Right lobe of liver (tissue), 6 donors: ENCODE results near the gene ZNF467. TPM values are rescaled to one million over a fixed set of nuclear protein-coding genes. Genes with fewer than 3 reads are reported as not detected.

Source experiments
- ATAC-seq, 4 donors: fragments of 200-7000 bp; cut with Tn5 transposase; one replicate each; pipeline ENCODE4 v1.9.1; 2020; ENCODE audit warnings: mild to moderate bottlenecking in 4 of 4, moderate library complexity in 4 of 4
- DNase-seq, 3 donors: peaks; one replicate each; pipeline ENCODE4 v3.0.0-alpha.2; 2020
- H3K27ac ChIP-seq, 3 donors: fragments of 200-600 bp; one replicate each; pipeline ENCODE4 v1.8.0; 2022
- H3K27me3 ChIP-seq, 2 donors: fragments of 200-600 bp; one replicate each; pipeline ENCODE4 v1.8.0; 2022
- H3K36me3 ChIP-seq, 4 donors: fragments of 200-600 bp; sonication (generic) in 1 of 4; one replicate each; pipeline versions ENCODE4 v1.5.1 to v1.8.0; 2017 to 2022; ENCODE audit warnings: control low read depth in 1 of 4
- H3K4me1 ChIP-seq, 4 donors: fragments of 200-600 bp; sonication (generic) in 1 of 4; one replicate each; pipeline versions ENCODE4 v1.5.1 to v1.8.0; 2017 to 2022; ENCODE audit warnings: control low read depth in 1 of 4
- H3K4me3 ChIP-seq, 3 donors: fragments of 200-600 bp; one replicate each; pipeline ENCODE4 v1.8.0; 2022
- H3K9me3 ChIP-seq, 4 donors: fragments of 200-600 bp; sonication (generic) in 1 of 4; one replicate each; pipeline versions ENCODE4 v1.5.1 to v1.8.0; 2017 to 2022; ENCODE audit warnings: control low read depth in 1 of 4
- POLR2A ChIP-seq: fragments of 450-650 bp; IDR thresholded peaks from one replicate; pipeline ENCODE4 v1.6.1; 2017; ENCODE audit warnings: antibody characterized with exemption, mild to moderate bottlenecking
- WGBS: methylation state at CpG from one replicate; pipeline ENCODE4 v1.1.6; 2018; ENCODE audit warnings: low coverage, low lambda C conversion rate; ENCODE audit not compliant: insufficient coverage; ENCODE audit errors: missing lambda C conversion rate; 5-methylcytosine and 5-hydroxymethylcytosine counted together
- intact Hi-C, 2 donors: fragments of 100-400 bp; cut with DNase I; formaldehyde crosslinking; loops; one replicate each; pipeline versions ENCODE4 v1.11.2 to v1.14.1; 2022
- total RNA-seq, 6 experiments: library from RNA; depleted of rRNA in 2 of 6; stranded (reverse); fragments of >200 nt in 2 of 6; fragmentation: NEBNext Ultra II Directional in 3 of 6; extraction: Animal tissue kit (Norgen Biotek cat#: 25700) in 3 of 6; gene quantifications; one replicate each; pipeline versions ENCODE4 v1.1.0 to v1.2.4, GENCODE V29; 2016 to 2023
- TF ChIP-seq, protein P1 (sequence below), 4 donors: fragments of 200-600 bp in 3 of 4; fragments of 450-650 bp in 1 of 4; IDR thresholded peaks; one replicate each; pipeline versions ENCODE4 v1.5.1 to v1.8.0; 2016 to 2022; ENCODE audit warnings: antibody characterized with exemption in 4 of 4, mild to moderate bottlenecking in 2 of 4
- donor health status: DM: no; HTN: yes; CAD: no.
- donor health status: DM: no; HTN: no; CAD: no.
- donor health status: DM: no; HTN: no; CAD: no.
- donor health status: DM: no; HTN: yes; CAD: no.
- donor health status: DM: no; HTN: yes; CAD: no.

ZNF467 gene
- total RNA-seq, 6 experiments from 2014 or later = 3.6 to 14.6 (median 5.8) TPM

GRCh38 chr7:149734791-149735075 is 38.7 kb downstream of the ZNF467 start:
- no peaks in the 10 kb centered on the region for H3K27me3 ChIP-seq
- TF ChIP-seq, protein P1, sequence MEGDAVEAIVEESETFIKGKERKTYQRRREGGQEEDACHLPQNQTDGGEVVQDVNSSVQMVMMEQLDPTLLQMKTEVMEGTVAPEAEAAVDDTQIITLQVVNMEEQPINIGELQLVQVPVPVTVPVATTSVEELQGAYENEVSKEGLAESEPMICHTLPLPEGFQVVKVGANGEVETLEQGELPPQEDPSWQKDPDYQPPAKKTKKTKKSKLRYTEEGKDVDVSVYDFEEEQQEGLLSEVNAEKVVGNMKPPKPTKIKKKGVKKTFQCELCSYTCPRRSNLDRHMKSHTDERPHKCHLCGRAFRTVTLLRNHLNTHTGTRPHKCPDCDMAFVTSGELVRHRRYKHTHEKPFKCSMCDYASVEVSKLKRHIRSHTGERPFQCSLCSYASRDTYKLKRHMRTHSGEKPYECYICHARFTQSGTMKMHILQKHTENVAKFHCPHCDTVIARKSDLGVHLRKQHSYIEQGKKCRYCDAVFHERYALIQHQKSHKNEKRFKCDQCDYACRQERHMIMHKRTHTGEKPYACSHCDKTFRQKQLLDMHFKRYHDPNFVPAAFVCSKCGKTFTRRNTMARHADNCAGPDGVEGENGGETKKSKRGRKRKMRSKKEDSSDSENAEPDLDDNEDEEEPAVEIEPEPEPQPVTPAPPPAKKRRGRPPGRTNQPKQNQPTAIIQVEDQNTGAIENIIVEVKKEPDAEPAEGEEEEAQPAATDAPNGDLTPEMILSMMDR (IDR thresholded peaks at IDR 0.05) = no peak
- no peak for TF ChIP-seq POLR2A
- no peak overlapping the region for H3K4me3 ChIP-seq
- H3K4me1 ChIP-seq = no peaks in the 10 kb centered on the region
- ATAC-seq (no peak), DNase-seq (no peak)
- no peak overlapping the region for H3K27ac ChIP-seq
- H3K36me3 ChIP-seq = no peaks in the 10 kb centered on the region
- intact Hi-C loops = loop anchor here (5.0 to 10.0 kb wide), 2 partner anchors 60 to 62 kb away; no protein-coding TSS in a partner anchor
- no peaks in the 10 kb centered on the region for H3K9me3 ChIP-seq
- WGBS = 37% methylated on average over 2 of the region's 2 CpGs

DNA sequence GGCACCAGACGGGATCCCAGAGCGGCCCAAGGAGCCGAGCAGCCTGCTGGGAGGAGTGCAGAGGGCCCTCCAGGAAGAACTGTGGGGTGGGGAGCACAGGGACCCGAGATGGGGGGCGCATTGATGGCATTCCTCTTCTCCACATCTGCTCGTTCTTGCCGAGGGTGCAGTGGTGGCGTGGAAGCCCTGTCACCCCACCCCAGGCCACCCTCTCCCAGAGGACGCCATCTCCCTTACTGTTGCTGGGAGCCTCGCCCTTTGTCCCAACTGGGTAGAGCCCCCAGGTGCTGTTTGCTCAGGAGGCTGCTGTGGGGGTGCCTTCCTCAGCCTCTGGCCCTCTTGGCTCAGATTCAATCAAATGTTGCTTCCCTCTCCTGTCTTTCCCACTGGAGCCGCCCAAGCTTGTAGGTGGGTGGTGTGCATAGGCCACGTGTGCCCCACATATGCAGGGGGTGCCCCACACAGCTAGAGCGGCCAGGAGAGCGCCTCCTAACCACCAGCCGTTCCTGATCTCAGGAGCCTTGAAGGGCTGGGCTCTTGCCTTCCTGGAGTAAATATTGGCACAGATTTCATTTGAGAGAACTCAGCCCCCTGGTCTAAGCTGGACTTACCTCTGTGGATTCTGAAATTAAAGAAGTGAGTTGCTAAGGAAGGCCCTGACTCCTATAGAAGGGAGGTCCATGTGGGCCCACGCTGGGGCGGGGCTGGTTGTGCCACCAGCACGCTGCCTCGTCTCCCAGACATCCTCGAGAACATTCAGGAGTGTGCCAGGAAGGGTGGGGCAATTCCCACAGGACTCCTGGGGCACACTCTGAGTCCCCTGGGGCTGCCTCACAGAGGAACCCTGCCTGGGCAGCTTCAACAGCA is 39.2 kb downstream of the ZNF467 start:
- H3K4me1 ChIP-seq = no peaks in the 10 kb centered on the region
- intact Hi-C loops = loop anchor here in 1 of 2 donors (10.0 kb wide), 1 partner anchor 59 kb away; no protein-coding TSS in a partner anchor

DNA sequence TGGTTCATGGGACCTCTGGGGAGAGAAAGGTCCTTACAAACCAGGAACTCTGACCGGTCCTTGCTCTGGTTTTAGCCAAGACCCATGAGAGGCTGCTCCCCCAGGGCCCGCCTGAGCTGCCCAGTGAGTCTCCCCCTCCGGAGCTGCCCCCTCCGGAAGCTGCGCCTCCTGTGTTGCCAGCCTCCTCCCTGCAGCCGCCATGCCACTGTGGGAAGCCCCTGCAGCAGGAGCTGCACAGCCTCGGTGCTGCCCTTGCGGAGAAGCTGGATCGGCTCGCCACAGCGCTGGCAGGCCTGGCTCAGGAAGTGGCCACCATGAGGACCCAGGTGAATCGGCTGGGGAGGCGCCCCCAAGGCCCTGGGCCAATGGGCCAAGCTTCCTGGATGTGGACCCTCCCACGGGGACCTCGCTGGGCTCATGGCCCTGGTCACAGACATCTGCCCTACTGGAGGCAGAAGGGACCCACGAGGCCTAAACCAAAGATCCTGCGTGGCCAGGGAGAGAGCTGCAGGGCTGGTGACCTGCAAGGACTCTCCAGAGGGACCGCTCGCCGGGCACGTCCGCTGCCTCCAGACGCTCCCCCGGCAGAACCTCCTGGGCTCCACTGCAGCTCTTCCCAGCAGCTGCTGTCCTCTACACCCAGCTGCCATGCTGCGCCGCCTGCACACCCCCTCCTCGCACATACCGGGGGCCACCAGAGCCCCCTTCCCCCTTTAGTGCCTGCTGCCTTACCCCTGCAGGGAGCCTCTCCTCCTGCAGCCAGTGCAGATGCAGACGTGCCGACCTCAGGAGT is 40.1 kb downstream of the ZNF467 start:
- H3K4me3 ChIP-seq = no peak overlapping the region
- H3K9me3 ChIP-seq = no peaks in the 10 kb centered on the region
- WGBS = 91% methylated on average over 6 of the region's 30 CpGs
- no peak overlapping the region for H3K27ac ChIP-seq
- ATAC-seq (no peak), DNase-seq (no peak)
- no peaks in the 10 kb centered on the region for H3K36me3 ChIP-seq
- H3K27me3 ChIP-seq = no peaks in the 10 kb centered on the region
- TF ChIP-seq, protein P1 (IDR thresholded peaks at IDR 0.05) = no peak
- TF ChIP-seq POLR2A = no peak
- intact Hi-C loops = loop anchor here in 1 of 2 donors (10.0 kb wide), 1 partner anchor 59 kb away; no protein-coding TSS in a partner anchor
- H3K4me1 ChIP-seq = no peaks in the 10 kb centered on the region

More for the DNA sequence above, 39.2 kb downstream of the ZNF467 start:
- no peaks in the 10 kb centered on the region for H3K27me3 ChIP-seq
- H3K4me3 ChIP-seq = no peak overlapping the region
- no peaks in the 10 kb centered on the region for H3K9me3 ChIP-seq
- H3K27ac ChIP-seq = no peak overlapping the region
- 75% methylated on average over 2 of the region's 20 CpGs for WGBS
- no peaks in the 10 kb centered on the region for H3K36me3 ChIP-seq
- no peak for TF ChIP-seq POLR2A
- TF ChIP-seq, protein P1 (IDR thresholded peaks at IDR 0.05) = no peak
- no peak for DNase-seq
- ATAC-seq = no peak

DNA sequence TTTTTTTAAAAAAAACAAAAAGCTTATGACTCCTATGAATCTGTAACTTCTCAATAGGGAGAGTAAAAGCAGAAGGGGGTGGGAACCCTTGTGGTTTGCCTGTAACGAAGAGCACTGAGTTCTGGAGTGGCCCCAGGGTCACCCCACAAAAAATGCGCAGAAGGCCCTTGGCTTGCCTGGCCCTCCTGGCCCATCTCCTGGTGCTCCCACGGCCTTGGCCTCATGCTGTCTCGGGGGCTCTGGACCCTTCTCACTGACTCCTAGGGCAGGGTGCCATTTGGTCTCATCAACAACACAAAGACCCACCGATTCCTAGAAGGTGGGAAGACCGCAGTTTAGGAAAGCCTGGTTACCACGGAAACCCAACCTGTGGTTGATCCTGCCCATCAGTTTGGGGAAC is 40.8 kb downstream of the ZNF467 start:
- intact Hi-C loops = loop anchor here in 1 of 2 donors (10.0 kb wide), 1 partner anchor 58 kb away; no protein-coding TSS in a partner anchor
- 100% methylated on average over 2 of the region's 7 CpGs for WGBS
- H3K9me3 ChIP-seq = no peaks in the 10 kb centered on the region
- no peak overlapping the region for H3K4me3 ChIP-seq
- H3K27me3 ChIP-seq = no peaks in the 10 kb centered on the region
- no peaks in the 10 kb centered on the region for H3K36me3 ChIP-seq
- no peaks in the 10 kb centered on the region for H3K4me1 ChIP-seq
- no peak overlapping the region for H3K27ac ChIP-seq
- TF ChIP-seq POLR2A = no peak
- TF ChIP-seq, protein P1 (IDR thresholded peaks at IDR 0.05) = no peak
- DNase-seq (no peak), ATAC-seq (no peak)
